Activated CD4-positive, alpha-beta T cell treated with anti-CD3 and anti-CD28 coated beads, Interleukin-2, amount 50 U/mL, for 48 hours (primary cell): Measurements from ENCODE around the gene CAMKV.

Experiments used
- DNase-seq, 2 experiments: peaks; one replicate each; pipeline ENCODE4 v3.0.0-alpha.2; 2020

CAMKV gene

DNA sequence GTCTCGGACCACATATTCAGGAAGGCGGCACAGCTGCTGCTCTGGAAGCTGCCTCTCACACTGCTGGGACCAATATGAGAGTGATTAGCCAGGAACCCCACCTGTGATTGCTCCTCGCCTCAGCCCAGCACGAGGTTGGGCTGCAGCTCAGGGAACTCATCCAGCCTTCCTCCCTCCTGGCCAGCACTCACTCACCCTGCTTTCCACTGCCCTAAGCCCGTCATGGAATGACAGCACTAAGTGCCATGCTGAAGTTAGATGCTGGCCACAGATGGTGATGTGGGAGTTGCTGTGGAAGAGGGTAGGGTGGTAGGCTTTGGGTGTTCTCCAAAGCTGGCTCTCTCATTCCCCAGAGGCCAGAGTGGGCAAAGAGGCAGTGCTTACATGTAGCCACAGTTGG is 26.6 kb upstream of the CAMKV start:
- no peak for DNase-seq

DNA sequence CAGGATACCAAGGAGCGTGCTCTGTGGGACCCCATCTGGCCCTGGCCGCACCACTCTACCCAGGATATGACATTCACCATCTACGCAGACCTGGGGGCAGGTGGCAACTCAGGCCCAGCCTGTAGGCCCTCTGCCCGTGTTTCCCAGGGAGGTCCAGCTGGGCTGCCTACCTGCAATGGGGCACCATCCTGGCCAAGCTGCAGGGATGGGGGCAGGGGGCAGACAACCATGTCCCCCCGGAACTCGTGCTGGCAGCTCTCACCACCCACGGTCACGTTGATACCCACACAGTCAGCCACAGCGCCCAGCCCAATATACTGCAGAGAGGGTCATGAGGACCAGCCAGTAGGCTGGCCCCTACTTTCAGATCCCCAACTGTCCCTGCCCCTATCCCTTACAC is 26.1 kb upstream of the CAMKV start:
- DNase-seq, result no peak

DNA sequence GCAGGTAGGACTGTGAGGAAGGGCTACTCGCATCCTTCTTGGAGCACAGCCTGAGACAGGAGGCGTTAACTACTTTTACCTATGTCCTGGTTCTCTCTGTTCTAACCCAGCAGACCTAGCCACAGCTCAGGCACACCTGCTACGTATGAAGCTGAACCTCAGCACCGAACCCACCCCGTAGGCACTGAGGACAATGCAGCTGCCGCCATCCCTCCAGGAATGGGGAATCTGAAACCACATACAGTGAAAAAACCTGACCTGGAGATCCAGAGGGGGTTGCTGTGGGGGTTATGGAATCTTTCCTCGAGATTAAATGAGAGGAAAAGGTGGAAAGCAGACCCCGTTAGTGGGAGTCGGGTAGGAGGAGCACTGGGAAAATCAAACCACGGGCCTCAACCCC is 19.6 kb upstream of the CAMKV start:
- DNase-seq, result no peak

DNA sequence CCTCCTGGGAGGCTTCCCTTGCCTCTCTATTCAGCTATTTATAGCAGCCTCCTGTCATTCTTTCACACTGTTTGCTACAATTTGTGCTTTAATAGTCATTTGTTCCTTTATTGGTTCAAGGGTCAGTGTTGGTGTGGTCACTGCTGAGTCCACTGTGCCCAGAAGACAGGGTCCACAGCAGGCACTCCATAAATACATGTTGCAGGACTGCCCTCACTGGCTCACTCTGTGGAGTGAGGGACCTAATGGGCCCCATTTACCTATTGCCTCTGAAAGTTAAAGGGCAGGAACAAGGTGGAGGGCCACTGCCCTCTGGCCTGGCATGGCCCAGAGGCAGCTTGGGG is 17.2 kb upstream of the CAMKV start:
- no peak for DNase-seq

DNA sequence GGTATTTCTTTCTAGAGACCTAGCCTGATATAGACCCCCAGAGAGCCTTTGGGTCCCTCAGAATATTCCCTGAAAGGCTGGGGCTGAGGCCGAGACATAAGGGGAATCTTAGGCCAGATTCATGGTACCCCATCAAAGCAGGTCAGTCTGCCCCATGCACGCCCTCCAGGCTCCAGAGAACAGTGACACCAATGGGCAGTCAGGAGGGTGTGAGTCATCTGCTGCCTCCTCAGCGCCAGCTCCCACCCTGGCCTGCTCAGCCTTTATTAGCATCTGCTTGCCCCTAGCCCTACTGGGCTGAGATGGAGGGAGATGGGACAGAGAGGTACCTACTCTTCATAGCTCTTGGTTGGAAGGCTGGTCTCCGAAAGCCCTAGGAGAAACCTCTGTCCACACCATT is 14.3 kb upstream of the CAMKV start:
- no peak for DNase-seq

DNA sequence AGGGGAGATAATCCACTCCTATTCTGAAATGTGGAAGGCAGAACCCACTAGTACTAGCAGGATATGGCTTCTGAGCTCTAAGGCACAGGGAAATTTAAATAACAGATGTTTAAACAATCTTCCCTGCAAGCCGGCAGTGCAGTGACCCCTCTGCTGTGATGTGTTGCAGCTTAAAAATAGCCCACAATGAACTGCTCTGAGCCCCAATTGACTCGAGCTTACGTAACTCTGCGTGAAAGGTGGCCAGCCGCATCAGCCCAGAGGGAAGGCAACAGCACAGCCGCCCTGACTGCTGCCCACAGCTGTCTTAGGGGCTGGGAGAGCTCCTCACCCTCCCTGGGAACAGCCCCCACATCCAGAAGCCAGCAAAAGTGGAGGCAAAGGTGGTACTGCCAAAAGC is 12.5 kb upstream of the CAMKV start:
- DNase-seq, result no peak

DNA sequence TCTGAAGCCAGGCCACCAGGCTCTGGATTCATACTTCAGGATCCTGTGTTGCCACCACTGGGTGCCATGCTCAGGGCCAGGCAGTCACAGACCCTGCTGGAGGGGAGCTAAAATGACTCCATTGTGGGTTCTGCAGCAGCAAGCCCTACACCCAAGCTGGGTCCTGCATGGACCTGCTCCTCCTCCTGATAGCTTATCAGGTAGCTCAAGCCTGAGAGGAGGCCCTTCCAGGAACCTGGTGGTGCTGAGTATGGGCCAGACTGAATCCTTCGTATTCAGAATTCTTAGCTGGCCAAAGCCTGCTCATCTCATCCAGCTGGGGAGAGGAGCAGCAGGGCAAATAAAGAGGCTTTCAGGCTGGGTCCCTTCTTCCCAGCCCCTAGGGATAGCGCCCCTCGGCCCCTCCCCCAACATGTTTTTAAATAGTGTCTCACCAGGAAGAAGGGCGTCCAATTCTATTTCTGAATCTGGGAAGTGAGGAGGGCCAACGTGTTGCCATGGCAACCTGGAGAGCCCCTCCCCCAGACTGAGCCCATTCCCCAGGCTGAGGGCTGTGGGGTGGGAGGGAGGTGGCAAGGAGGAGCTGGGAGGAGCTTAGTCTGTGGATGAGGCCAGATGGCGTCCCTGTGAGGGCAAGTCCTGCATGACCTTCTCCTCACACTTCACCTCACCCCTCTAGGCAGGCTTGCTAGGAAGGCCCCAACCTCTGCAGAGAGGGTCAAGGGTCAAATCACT is 11.0 kb upstream of the CAMKV start:
- DNase-seq, result no peak

DNA sequence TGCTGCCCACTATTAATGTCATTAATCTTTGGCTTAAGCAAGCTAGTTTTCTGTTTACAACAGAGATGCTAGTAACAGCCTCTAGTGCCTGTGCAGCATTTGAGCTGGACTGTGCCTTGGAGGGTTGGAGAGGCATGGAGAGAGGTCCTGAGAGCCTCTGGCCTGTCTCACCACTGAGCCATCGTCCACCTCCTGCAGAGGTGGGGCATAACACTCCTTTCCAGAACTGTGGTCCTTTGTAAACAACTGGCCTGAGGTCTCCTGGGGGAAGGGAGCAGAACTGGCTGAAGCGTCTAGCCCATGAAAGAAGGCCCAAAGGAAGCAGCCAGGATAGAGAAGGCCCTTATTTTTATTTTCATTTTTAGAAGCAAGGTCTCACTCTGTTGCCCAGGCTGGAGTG is 10.0 kb upstream of the CAMKV start:
- no peak for DNase-seq

DNA sequence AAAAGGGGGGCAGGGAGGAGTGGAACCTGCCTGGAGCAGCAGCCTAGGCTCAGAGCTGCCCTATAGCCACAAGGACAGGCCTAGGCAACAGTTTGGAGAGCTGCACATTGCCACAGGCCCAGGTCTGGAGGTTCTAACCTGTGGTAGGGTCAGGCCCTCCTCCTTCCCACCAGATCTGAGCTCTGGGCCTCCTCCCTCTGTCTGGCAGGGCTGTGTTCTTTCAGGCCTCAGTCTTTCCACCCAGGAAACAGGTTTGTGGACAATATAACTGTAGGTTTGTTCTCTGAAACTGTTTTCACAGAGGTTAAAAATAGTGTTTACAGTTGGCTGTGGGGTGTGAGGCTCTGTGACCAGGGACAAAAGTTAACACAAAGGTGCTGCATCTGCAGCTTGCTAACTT is 9.0 kb upstream of the CAMKV start:
- no peak for DNase-seq

DNA sequence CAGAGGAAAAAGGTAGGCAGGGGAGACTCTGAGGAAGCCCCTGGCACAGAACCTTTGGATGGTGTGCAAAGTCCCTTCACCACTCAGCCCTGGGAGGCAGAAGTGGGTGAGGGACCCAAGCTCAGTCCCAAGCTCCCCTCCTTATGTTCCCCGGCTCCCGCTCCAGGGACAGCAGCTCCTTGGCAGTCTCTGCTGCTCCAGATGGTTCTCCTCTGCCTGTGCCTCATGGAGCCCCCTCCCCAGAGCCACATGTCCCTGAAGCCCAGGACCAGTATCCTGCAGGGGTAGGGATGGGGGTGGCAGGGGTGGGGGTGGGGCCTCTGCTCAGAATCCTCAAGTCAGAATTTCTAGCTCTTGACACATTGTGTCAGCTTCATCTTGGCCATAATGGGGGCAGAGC is 8.0 kb upstream of the CAMKV start:
- no peak for DNase-seq

DNA sequence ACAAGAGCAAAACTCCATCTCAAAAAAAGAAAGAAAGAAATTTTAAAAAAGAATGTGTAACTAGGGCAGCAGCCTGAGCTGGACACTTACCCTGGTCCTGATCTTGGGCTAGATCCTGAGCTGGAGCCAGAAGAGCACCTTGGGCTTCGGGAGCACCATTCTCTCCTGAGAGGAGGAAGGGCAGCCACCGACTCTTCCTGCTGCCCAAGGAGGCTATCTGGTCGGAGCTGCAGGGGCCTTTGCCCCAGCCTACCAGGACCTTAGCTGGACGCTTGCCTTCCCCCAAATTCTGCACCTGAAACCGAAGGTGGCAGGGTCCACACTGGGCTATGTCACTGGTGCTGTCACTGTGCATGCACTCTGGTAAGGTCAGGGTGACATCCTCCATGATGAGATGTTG is 6.9 kb upstream of the CAMKV start:
- no peak for DNase-seq

DNA sequence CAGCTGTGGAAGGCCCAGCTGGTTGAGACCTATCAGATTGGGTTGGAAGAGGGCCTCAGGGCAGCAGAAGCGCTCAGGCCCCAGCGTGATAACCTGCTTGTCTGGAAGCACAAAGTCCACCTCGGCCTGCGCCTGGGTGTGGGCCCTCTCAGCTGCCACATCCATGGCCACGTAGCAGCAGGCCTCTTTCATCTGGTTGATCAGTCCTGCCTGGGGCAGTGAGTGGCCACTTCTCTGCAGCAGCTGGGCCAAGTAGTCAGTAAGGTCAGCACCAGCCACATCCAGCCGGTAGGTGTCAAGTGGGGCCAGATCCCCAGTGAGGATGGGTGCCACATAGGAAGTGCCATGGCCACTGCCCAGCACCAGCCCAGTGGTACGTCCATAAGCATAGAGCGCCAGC is 3.9 kb upstream of the CAMKV start:
- DNase-seq, result no peak

DNA sequence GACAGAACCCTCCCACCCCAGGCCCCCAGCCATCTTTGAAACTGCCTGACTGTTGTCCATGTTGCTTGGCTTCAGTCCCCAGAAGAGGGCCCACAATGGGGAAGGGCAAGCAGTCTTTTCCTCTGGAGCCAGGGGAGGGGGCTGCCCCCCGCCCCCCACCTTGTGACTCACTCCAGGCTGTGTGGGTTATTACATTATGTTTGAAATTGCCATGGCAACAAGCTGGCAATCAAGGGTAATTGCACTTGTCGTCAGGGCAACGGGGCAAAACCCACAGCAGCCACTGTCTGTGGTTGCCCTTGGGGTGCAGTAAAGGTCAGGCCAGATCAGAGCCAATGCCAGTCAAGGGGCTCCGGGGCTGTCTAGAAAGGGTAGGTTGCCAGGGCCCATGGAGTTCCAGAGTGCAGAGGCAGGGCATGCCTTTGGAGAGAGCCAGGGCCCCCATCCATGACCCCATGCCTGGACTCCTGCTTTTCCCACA is 3.1 kb upstream of the CAMKV start:
- DNase-seq, result peak in 1 of 2 experiments; percentile 20

DNA sequence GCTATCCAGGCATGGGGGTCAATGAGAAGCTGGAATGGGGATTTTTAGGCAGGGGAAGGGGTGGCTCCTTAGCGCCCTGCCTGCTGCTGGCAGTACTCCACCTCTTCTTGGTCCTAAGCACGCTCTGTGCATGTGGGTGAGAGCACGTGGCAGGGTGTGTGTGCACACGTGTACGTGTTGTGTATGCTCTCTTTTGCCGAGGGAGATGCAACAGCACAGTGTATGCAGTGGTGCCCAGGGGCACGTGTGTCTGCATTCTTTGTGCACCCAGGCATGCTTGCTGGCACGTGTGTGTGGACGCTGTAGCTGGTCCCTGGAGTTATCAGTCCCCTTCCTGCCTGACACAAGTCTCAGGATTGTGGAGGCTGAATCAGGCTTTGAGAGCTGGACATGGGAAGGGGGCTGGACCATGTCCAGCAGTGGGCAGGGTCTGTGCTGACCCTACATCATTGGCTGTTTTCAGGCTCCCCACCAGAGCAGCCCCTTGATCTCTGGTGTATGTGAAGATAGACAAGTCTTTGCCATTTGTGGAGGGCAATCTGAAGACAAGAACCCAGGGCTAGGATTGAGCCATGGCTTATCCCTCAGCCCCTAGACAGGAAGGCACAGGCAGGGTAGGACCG is 1.9 kb upstream of the CAMKV start:
- no peak for DNase-seq

DNA sequence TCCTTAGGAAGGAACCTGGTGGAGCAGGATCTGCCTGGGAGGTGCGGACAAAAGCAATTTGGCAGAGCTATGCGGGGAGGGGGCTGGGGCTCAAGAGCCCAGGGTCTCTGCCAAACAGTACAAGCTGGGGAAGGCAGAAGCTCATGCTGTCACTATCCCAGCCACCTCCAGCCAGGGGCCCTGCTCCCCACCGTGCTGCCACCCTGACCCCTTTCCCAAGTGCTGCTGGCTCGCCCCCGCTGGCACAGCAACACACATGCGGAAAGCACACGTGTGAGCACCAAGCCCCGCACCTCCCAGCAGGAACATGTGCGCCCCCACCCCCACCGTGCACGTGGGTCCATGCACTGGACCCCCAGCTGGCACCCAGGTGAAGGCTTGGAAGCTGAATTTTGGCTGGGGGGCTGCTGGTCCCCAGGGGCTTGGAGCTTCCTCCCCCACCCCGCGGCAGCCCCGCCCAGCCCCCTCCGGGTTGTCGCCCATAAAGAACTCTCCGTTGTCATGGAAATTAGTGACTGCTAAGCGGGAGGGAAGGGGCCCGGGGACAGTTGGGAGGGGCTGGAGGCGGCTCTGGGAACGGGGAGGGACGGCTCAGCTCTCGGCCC is 742 bp downstream of the CAMKV start:
- DNase-seq, result peak in 1 of 2 experiments; percentile 8

DNA sequence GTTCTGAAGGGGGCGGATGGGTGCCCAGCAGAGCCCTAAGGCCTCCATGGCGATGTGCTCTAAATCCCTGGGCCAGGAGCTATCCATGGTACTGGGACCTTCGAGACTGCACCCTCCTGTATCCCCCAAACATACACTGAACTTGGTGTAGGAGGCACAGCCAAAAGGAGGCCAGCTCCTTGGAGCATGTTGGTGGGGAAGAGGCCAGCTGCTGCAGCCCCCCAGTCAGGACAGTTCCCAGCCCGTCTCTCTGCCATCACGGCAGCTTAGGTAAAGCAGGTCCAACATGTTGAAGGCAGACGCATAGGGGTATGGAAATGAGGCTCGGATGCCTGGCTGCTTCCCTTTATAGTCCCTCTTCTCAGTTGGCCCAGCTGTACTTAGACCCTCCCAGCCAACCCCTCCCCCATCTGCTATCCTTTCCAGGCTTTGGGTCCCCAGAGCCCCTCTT is 1.8 kb downstream of the CAMKV start:
- DNase-seq, result peak in 1 of 2 experiments; percentile 14

DNA sequence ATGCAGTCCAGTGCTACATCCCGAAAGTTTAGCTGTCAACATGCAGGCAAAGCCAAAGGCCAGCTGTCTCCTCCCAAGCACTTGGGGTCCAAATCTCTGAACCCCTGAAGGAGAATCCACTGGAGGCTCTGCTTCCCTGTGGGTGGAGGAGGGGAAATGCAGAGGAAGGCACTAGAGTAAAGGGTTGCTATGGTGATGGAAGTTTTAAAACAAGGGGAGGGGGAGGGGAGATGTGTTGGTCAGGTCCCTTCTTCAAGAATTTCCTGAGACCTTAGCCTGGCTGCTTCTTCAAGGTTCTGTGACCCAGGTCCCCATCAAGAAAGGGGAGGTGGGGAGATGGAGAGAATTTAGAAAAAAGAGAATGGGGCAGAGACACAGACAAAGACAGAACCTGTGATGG is 2.3 kb downstream of the CAMKV start:
- DNase-seq, result no peak

DNA sequence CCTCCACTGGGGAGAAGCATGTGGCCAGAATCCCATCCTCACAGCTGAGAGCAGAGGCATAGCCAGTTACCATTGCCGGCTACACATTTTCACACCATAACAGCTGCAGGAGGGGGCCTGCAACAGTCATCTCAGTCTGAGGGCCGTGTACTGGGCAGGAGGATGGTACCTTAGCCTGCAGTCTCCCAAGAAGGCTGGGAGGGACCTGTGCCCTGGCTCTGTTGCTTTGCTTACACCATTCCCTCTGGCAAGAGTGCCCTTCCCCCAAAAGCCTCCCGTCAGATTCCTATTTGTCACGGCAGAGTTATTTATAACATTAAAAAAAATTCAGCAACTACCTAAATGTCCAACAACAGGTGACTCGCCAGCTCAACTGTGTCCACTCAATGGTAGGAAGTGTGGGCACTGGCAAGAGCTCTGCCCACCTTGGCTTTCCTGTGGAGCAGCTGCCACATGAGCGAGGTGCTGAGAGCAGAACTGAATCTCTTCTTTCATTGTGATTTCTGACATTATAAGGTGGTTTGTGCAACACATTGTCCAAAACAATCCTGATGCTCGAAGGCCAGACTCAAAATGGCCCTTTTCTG is 4.4 kb downstream of the CAMKV start:
- no peak for DNase-seq

DNA sequence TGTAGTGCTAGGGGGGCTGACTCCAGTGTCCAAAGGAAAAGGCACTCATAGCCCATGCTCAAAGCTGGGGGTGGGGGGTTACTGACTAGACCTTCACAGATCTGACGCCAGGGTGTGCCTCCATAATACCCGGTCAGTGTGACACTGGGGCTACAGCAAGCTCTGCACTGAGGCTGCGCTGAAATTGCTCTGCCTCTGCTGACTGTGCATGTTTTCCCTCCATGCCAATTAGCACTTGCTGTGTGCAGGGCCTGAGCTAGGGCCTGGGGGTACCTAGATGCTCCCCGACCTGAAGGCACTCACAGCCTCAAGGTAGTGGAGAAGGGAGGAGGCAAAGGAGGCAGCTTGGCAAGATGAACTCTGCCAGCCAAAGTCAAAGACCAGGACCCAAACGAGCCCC is 5.2 kb downstream of the CAMKV start:
- no peak for DNase-seq

DNA sequence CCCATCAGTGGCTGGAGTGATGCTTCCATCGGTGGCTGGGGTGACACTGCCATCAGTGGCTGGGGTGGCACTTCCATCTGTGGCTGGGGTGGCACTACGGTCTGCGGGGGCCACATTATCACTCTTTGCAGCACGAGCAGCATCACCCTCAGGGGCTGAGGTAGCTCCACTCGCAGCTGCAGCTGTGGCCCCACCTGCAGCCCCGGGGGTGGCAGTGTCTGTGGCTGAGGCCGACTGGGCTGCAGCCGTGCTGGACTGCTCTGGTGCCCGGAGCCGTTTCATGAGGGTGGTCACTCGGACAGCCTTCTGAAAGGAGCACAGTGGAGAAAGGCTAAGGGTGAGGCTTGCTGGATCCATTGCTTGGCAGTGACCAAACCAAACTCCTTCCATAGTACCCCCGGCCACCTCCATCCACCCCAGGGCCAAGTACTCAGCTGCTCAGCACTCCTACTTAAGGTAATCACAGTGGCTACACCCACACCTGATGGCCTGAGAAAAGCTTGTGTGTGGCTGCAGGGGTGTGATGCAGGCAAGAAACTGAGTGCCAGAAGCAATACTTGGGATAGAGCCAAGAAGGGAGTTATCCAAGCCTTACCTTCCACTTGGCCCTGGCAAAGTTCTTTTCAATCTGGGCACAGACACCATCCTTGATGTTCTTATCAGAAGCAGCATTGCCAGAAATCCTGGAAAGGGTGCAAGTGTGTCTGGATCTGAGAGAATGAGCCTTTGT is 10.0 kb downstream of the CAMKV start:
- no peak for DNase-seq

DNA sequence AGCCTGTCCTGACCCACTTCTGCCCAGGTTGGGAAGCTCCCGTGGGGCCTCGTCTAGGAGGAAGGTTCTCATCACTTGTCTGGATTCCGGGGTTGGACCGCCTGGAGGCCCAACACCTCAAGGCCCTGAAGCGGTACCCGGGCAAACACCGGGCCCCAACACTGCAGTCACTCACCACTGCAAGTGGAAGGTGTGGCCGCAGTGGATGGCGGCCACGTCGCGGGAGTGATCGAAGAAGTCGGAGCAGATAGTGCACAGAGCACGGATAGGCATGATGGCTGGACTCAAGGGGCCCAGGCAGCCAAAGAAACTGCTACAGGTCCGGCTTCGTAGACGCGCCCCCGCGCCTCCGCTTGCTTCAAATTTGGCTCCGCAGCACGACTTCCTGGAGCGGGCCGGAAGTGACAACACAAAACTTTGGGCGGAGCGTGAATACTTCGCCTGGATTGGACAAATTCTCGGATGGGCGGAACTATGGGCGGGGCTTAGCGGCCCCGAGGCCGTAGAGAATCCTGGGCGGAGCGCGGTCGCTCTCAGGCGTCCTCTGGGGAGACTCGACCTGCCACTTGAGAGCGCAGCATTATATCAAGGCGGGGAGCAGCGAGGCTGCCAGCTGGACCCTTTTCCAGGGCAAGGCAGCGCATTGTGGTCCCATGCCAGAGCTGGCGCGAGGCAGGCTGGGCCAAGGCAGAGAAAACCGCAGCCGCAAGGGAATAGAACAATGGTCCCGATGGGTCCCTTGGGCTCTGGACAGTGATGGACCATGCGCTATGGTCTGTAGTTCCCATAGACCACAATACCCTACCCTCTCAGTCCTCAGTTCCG is 13.3 kb downstream of the CAMKV start, which contains the start of gene TRAIP:
TSS of gene TRAIP (minus strand) at position 384 of the 825 bp plus-strand sequence. CDS start at position 273, 111 bp downstream.
- peak; percentile 97 for DNase-seq

DNA sequence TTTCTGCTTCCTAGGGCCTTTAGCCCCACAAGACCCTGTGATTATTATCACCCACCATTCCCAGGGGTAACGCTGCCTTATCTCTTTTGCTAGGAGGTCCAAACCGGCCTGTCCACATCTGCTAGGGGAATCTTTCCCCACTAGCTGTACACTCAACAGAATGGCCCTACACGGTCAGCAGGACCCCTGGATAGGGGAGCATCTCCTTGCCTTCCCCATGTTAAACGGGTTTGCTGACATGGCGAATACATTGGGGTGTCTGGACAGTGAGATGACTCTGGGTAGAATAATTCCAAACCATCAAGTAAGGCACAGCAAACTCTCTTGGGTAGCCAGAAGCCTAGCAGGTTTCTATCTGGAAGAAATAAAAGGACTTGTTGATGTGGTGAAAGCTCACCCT is 14.0 kb downstream of the CAMKV start:
- no peak for DNase-seq
